Hematopoietic multipotent progenitor cell treated with erythropoietin and hydrocortisone succinate and interleukin-3 and kit ligand, for 6 days (in vitro differentiated cells): Measurements from ENCODE around the gene CST4.
"Not testable (repeated sequence)": the region's sequence is repeated elsewhere in the genome, so short reads cannot be mapped to it uniquely, and the experiment has no call there.

Source experiments
- DNase-seq: peaks from one replicate; pipeline ENCODE4 v3.0.0-alpha.2; 2015

CST4 gene

GRCh38 chr20:23659610-23659988 lies 29.2 kb downstream of the CST4 start:
- not testable (repeated sequence) for DNase-seq

GRCh38 chr20:23658989-23659609 lies 29.7 kb downstream of the CST4 start:
- no peak for DNase-seq

- no peak for DNase-seq
These were observed 30.5 kb downstream of the CST4 start for GRCh38 chr20:23658336-23658735.

GRCh38 chr20:23657202-23657601 lies 31.6 kb downstream of the CST4 start:
- DNase-seq = no peak

- no peak for DNase-seq
These were observed 32.5 kb downstream of the CST4 start for GRCh38 chr20:23656372-23656771.

GRCh38 chr20:23655491-23656211 lies 33.2 kb downstream of the CST4 start:
- DNase-seq = peak; percentile 28

- no peak for DNase-seq
These were observed 34.1 kb downstream of the CST4 start for GRCh38 chr20:23654717-23655116.

- DNase-seq = no peak
These were observed 34.8 kb downstream of the CST4 start for GRCh38 chr20:23654000-23654399.

- DNase-seq = no peak
These were observed 35.4 kb downstream of the CST4 start for GRCh38 chr20:23653400-23653938.

GRCh38 chr20:23652926-23653325 lies 35.9 kb downstream of the CST4 start:
- DNase-seq = no peak

GRCh38 chr20:23652371-23652770 lies 36.5 kb downstream of the CST4 start:
- DNase-seq = no peak

- no peak for DNase-seq
These were observed 37.7 kb downstream of the CST4 start for GRCh38 chr20:23651117-23651516.

- no peak for DNase-seq
These were observed 38.9 kb downstream of the CST4 start for GRCh38 chr20:23649830-23650417.

- DNase-seq = no peak
These were observed 39.6 kb downstream of the CST4 start for GRCh38 chr20:23649242-23649641.

- no peak for DNase-seq
These were observed 41.5 kb downstream of the CST4 start for GRCh38 chr20:23647346-23647745.

- no peak for DNase-seq
These were observed 42.5 kb downstream of the CST4 start for GRCh38 chr20:23646106-23646873.

GRCh38 chr20:23645575-23645974 lies 43.3 kb downstream of the CST4 start:
- DNase-seq = no peak

GRCh38 chr20:23644164-23644563 lies 44.7 kb downstream of the CST4 start:
- no peak for DNase-seq

- peak; percentile 32 for DNase-seq
These were observed 45.2 kb downstream of the CST4 start for GRCh38 chr20:23643659-23644058.

- DNase-seq = no peak
These were observed 46.7 kb downstream of the CST4 start for GRCh38 chr20:23641936-23642751.

GRCh38 chr20:23640671-23641667 lies 47.9 kb downstream of the CST4 start:
- DNase-seq = no peak
